Large intestine (tissue), 3 donors: ENCODE measurements around the gene LAMTOR2. TPM values are rescaled to one million over a fixed set of nuclear protein-coding genes. Genes with fewer than 3 reads are reported as not detected.
"Not testable (repeated sequence)": the region's sequence is repeated elsewhere in the genome, so short reads cannot be mapped to it uniquely, and the experiment has no call there.

ENCODE experiments used
- DNase-seq, 2 donors: peaks; one replicate each; pipeline versions ENCODE4 v3.0.0 to v3.0.0-alpha.2; 2013
- H3K27ac ChIP-seq: one replicate; pipeline ENCODE4 v1.5.1; 2013; ENCODE audit warnings: low read length
- H3K27me3 ChIP-seq: 2 replicates; pipeline ENCODE4 v1.6.1; 2013; ENCODE audit warnings: low read length; ENCODE audit not compliant: control insufficient read depth, insufficient read depth
- H3K36me3 ChIP-seq: 2 replicates; pipeline ENCODE4 v1.6.1; 2013; ENCODE audit warnings: low read length; ENCODE audit not compliant: control insufficient read depth, insufficient read depth
- H3K4me1 ChIP-seq: one replicate; pipeline ENCODE4 v1.6.1; 2013; ENCODE audit warnings: low read length; ENCODE audit not compliant: control insufficient read depth, insufficient read depth
- H3K4me3 ChIP-seq: one replicate; pipeline ENCODE4 v1.5.1; 2013; ENCODE audit warnings: low read length
- H3K9me3 ChIP-seq: one replicate; pipeline ENCODE4 v1.6.1; 2013; ENCODE audit warnings: mild to moderate bottlenecking, low read depth, low read length, moderate library complexity; ENCODE audit not compliant: control insufficient read depth
- WGBS: methylation state at CpG from one replicate; pipeline ENCODE4 v1.1.5; 2013; ENCODE audit warnings: low lambda C conversion rate; ENCODE audit not compliant: insufficient coverage; 5-methylcytosine and 5-hydroxymethylcytosine counted together
- polyA plus RNA-seq: library from polyadenylated mRNA; unstranded; fragments of 120-200 nt; gene quantifications from one replicate; pipeline ENCODE4 v1.2.1, GENCODE V29; 2013

Gene LAMTOR2
- polyA plus RNA-seq, 1 donor: 64.0 TPM

DNA sequence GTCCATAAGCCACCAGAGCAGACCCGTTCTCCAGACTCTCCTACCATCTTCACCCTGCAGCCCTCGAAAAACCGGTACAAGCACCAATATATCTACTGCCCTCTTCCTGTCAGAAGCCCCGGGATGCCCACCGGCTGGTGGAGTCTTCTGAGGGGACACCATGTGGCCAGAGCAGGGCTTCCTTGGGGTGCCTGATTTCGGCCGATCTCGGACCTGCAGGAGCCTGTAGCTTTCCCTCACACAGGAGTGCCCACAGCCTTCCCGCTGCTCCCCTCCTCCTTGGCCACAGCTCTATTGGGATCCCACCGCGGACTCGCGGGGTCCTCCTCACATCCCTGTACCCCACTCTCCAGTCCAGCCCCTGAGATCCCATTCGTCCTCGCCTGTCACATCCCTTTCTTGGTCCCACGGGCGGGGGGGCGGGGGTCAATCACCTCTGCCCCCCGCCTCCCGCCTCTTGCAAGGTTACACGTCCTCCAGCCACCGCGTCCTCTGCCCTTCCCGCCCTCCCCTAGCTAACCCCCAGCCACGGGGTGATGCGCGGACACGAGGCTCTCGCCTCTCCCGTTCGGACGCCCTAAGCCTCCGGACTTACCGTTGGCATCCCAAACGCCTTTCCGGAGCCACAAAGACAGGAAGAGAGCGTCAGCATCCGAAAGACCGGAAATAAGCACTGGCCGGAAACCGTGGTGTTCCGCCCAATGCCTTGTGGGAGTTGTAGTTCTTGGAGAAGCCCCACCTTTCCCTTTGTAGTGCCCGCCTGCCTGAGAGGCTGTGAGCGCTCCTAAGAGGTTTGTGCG is 34.1 kb upstream of the LAMTOR2 start, which contains the start of gene SSR2:
Gene SSR2, minus strand, starts transcription at position 659 of the 800 bp plus-strand sequence. CDS start 784 bp downstream, outside the sequence.
- Histone ChIP-seq H3K36me3 (peaks cover 23% of the 10 kb centered on the region), H3K9me3 (no peaks in the 10 kb centered on the region), H3K4me1 (peaks cover 5% of the 10 kb centered on the region), H3K27me3 (no peaks in the 10 kb centered on the region), H3K27ac (peak within 1 kb of the TSS; percentile 19), H3K4me3 (peak within 1 kb of the TSS; percentile 66)
- WGBS: no CpG with 5 or more reads among the region's 45 CpGs
- DNase-seq: peak; percentile 89 to 90

DNA sequence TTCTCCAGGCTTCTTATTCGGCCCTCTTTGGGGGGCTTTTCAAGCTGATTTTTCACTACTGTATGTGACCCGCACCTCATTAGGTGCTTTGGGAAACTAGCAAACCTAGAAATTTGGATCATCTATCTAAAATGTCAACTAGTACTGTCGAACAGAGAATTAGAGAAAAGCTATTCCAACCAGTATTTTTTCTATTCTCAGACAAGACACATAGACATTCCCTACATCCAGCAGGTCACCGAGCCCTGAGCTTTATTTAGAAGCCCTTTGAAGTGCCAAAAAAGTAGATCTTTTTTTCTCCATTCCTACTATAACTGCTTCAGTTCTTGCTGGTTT is 33.5 kb upstream of the LAMTOR2 start:
- Histone ChIP-seq H3K9me3 (no peaks in the 10 kb centered on the region), H3K27ac (no peak overlapping the region), H3K36me3 (peaks cover 21% of the 10 kb centered on the region), H3K4me3 (peak overlapping the region; percentile 66), H3K4me1 (peaks cover 9% of the 10 kb centered on the region), H3K27me3 (no peaks in the 10 kb centered on the region)
- WGBS: 0% methylated on average over 1 of the region's 4 CpGs
- DNase-seq: no peak

DNA sequence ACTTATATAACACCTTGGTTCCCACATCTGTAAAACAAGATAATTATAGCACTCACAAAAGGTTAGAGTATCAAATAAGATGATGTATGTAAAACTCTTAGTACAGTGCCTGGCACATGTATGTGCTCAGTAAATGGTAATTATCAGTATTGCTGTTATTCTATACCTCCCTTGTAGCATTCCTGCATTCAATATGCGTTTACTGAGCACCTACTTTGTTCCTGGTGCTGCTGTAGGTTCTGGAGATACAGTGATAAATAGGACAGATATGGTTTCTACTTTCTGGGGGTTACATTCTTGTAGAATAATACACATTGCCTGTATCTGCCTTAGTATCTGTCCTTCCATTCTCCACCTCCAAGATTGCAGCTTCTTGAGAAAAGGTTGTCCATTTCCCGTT is 32.6 kb upstream of the LAMTOR2 start:
- Histone ChIP-seq H3K4me3 (no peak overlapping the region), H3K27ac (no peak overlapping the region), H3K36me3 (peaks cover 14% of the 10 kb centered on the region), H3K4me1 (peaks cover 11% of the 10 kb centered on the region), H3K27me3 (no peaks in the 10 kb centered on the region), H3K9me3 (no peaks in the 10 kb centered on the region)
- no peak for DNase-seq
- no CpG with 5 or more reads among the region's 2 CpGs for WGBS

GRCh38 chr1:156024801-156025200 is 29.8 kb upstream of the LAMTOR2 start:
- H3K27me3 ChIP-seq: no peaks in the 10 kb centered on the region
- no peaks in the 10 kb centered on the region for H3K9me3 ChIP-seq
- H3K4me3 ChIP-seq: no peak overlapping the region
- H3K4me1 ChIP-seq: peaks cover 11% of the 10 kb centered on the region
- no peaks in the 10 kb centered on the region for H3K36me3 ChIP-seq
- peak; percentile 59 to 82 for DNase-seq
- no CpG with 5 or more reads among the region's 5 CpGs for WGBS
- peak overlapping the region; percentile 82 for H3K27ac ChIP-seq

GRCh38 chr1:156025876-156026275 is 28.7 kb upstream of the LAMTOR2 start:
- DNase-seq: peak; percentile 61 to 76
- Histone ChIP-seq H3K36me3 (no peaks in the 10 kb centered on the region), H3K27ac (peak overlapping the region; percentile 18), H3K9me3 (no peaks in the 10 kb centered on the region), H3K4me3 (no peak overlapping the region), H3K4me1 (peaks cover 11% of the 10 kb centered on the region), H3K27me3 (no peaks in the 10 kb centered on the region)
- WGBS: no CpG with 5 or more reads among the region's 9 CpGs

GRCh38 chr1:156026588-156026987 is 28.0 kb upstream of the LAMTOR2 start:
- peaks cover 11% of the 10 kb centered on the region for H3K4me1 ChIP-seq
- H3K36me3 ChIP-seq: no peaks in the 10 kb centered on the region
- H3K27me3 ChIP-seq: no peaks in the 10 kb centered on the region
- no CpG with 5 or more reads among the region's 4 CpGs for WGBS
- no peak overlapping the region for H3K4me3 ChIP-seq
- no peak for DNase-seq
- no peak overlapping the region for H3K27ac ChIP-seq
- H3K9me3 ChIP-seq: no peaks in the 10 kb centered on the region

DNA sequence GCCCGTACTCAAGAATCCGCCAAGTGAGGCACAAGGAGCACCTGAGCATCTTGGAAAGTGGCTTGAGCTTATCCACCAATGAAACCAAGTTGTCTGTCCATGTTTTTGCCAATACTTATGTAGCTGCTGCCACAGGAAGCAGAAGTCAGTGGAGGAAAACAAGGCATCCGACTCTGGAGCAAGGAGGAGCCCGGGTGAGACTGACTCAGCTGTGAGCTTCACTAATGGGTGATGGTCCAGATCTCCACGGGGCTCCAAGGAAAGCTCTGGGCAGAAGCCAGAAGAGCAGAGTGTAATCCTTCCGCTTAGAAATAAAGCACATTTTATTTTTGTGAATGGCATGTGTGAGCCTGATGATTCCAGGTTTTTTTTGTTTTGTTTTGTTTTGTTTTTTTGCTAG is 21.6 kb upstream of the LAMTOR2 start:
- Histone ChIP-seq H3K4me1 (no peaks in the 10 kb centered on the region), H3K27ac (no peak overlapping the region), H3K36me3 (peaks cover 11% of the 10 kb centered on the region), H3K4me3 (no peak overlapping the region), H3K9me3 (no peaks in the 10 kb centered on the region), H3K27me3 (no peaks in the 10 kb centered on the region)
- 83% methylated on average over 1 of the region's 6 CpGs for WGBS
- no peak for DNase-seq

DNA sequence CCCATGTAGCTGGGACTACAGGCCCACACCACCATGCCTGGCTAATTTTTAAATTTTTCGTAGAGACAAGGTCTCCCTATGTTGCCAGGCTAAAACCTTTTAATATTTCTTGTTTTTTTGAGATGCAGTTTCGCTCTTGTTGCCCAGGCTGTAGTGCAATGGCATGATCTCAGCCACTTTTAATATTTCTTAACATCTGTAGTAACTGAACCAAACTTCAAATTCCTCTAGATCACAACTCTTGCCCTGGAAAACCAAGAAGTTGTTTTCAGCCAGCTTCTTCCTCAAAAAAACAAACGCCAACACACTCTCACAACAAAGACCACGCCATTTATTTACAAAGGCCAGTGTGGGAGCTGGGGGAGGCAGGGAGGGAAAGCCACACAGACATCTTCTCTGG is 19.6 kb upstream of the LAMTOR2 start:
- WGBS: 75% methylated on average over 1 of the region's 4 CpGs
- H3K4me1 ChIP-seq, H3K27me3 ChIP-seq, H3K4me3 ChIP-seq, DNase-seq, H3K27ac ChIP-seq, H3K9me3 ChIP-seq: not testable (repeated sequence)
- peaks cover 17% of the 10 kb centered on the region for H3K36me3 ChIP-seq

- H3K27ac ChIP-seq: no peak overlapping the region
- H3K27me3 ChIP-seq: no peaks in the 10 kb centered on the region
- no peaks in the 10 kb centered on the region for H3K4me1 ChIP-seq
- H3K9me3 ChIP-seq: no peaks in the 10 kb centered on the region
- WGBS: 100% methylated on average over 1 of the region's 3 CpGs
- H3K36me3 ChIP-seq: peaks cover 57% of the 10 kb centered on the region
- no peak overlapping the region for H3K4me3 ChIP-seq
- no peak for DNase-seq
These were observed 11.8 kb upstream of the LAMTOR2 start for GRCh38 chr1:156042828-156043227.

DNA sequence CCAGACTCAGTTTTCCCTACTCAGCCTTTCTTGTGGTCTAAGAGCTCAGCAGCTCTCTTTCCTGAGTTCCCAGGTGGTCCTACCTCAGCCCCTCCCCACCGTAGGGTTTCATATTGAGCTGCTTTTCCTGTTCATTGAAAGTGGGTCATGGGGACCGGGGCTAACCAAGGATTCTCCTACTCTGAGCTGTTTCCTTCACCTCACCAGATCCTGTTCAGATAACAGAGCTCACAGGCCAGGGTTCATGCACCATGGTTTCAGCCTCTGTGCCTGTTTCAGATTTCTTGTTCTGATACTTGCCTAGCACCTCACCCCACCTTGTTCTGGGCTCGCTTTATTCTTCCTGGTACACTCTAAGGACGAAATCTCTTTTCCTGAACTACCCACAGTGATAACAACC is 9.5 kb upstream of the LAMTOR2 start:
- Histone ChIP-seq H3K4me1 (no peaks in the 10 kb centered on the region), H3K27me3 (no peaks in the 10 kb centered on the region), H3K9me3 (no peaks in the 10 kb centered on the region), H3K27ac (no peak overlapping the region), H3K36me3 (peaks cover 65% of the 10 kb centered on the region), H3K4me3 (no peak overlapping the region)
- DNase-seq: no peak
- 100% methylated on average over 1 of the region's 4 CpGs for WGBS
